GM12892 (cell line): ENCODE measurements around the gene IL17REL.

ENCODE experiments used
- POLR2A ChIP-seq: IDR thresholded peaks from 2 replicates; pipeline ENCODE4 v1.6.1; 2011; ENCODE audit warnings: low read depth, low read length, control low read depth
- POLR2AphosphoS5 ChIP-seq: IDR thresholded peaks from 2 replicates; pipeline ENCODE4 v1.6.1; 2011; ENCODE audit warnings: low read depth, low read length, control low read depth

GRCh38 chr22:50015451-50016307 lies 3.1 kb upstream of the IL17REL start:
- TF ChIP-seq POLR2AphosphoS5 (no peak), POLR2A (no peak)
